Astrocyte (in vitro differentiated cells and primary cell): ENCODE results near the gene OSCP1. TPM values are rescaled to one million over a fixed set of nuclear protein-coding genes. Genes with fewer than 3 reads are reported as not detected.

Experiments
- DNase-seq: peaks from one replicate; pipeline ENCODE4 v3.0.0-alpha.2; 2010; ENCODE audit warnings: low read depth
- FAIRE-seq: peaks from 2 replicates; lab custom pipeline; 2011; peaks lifted over from hg19 to GRCh38; lab: Jason Lieb, UNC
- H2AFZ ChIP-seq: 2 replicates; pipeline ENCODE4 v1.6.0; 2012; ENCODE audit warnings: low read depth, low read length, inconsistent platforms
- H3K27ac ChIP-seq: 2 replicates; pipeline ENCODE4 v1.5.1; 2011; ENCODE audit warnings: low read depth, low read length, inconsistent platforms
- H3K27me3 ChIP-seq: 2 replicates; pipeline ENCODE4 v1.6.0; 2011; ENCODE audit warnings: low read length, inconsistent platforms; ENCODE audit not compliant: insufficient read depth
- H3K36me3 ChIP-seq: 2 replicates; pipeline ENCODE4 v1.5.1; 2011; ENCODE audit warnings: low read length, inconsistent platforms; ENCODE audit not compliant: insufficient read depth
- H3K4me1 ChIP-seq: 2 replicates; pipeline ENCODE4 v1.5.1; 2011; ENCODE audit warnings: low read length, inconsistent platforms; ENCODE audit not compliant: insufficient read depth
- H3K4me2 ChIP-seq: 2 replicates; pipeline ENCODE4 v1.6.0; 2012; ENCODE audit warnings: low read length, inconsistent platforms
- H3K4me3 ChIP-seq: 2 replicates; pipeline ENCODE4 v1.5.1; 2011; ENCODE audit warnings: low read depth, mild to moderate bottlenecking, low read length, inconsistent platforms; ENCODE audit not compliant: insufficient read depth
- H3K79me2 ChIP-seq: 2 replicates; pipeline ENCODE4 v1.6.0; 2012; ENCODE audit warnings: mild to moderate bottlenecking, low read length, inconsistent platforms; ENCODE audit not compliant: insufficient read depth
- H3K9ac ChIP-seq: 2 replicates; pipeline ENCODE4 v1.6.0; 2012; ENCODE audit warnings: mild to moderate bottlenecking, low read length, inconsistent platforms
- H3K9me3 ChIP-seq: 2 replicates; pipeline ENCODE4 v1.5.1; 2012; ENCODE audit warnings: low read depth, mild to moderate bottlenecking, low read length, inconsistent platforms; ENCODE audit not compliant: insufficient read depth
- H4K20me1 ChIP-seq: 2 replicates; pipeline ENCODE4 v1.6.0; 2012; ENCODE audit warnings: low read length, inconsistent platforms; ENCODE audit not compliant: insufficient read depth
- H3K27ac Mint-ChIP-seq: one replicate; pipeline ENCODE4 v1.8.0; 2021; ENCODE audit warnings: mild to moderate bottlenecking, mixed read lengths; ENCODE audit not compliant: unreplicated experiment
- H3K27me3 Mint-ChIP-seq: one replicate; pipeline ENCODE4 v1.8.0; 2021; ENCODE audit warnings: low read depth, mixed read lengths; ENCODE audit not compliant: unreplicated experiment
- H3K36me3 Mint-ChIP-seq: one replicate; pipeline ENCODE4 v1.8.0; 2021; ENCODE audit warnings: low read depth, mixed read lengths; ENCODE audit not compliant: unreplicated experiment
- H3K4me1 Mint-ChIP-seq: one replicate; pipeline ENCODE4 v1.8.0; 2021; ENCODE audit warnings: low read depth, mixed read lengths; ENCODE audit not compliant: unreplicated experiment
- H3K4me3 Mint-ChIP-seq: one replicate; pipeline ENCODE4 v1.8.0; 2021; ENCODE audit warnings: mild to moderate bottlenecking, moderate library complexity, mixed read lengths; ENCODE audit not compliant: unreplicated experiment
- H3K9me3 Mint-ChIP-seq: one replicate; pipeline ENCODE4 v1.8.0; 2021; ENCODE audit warnings: mild to moderate bottlenecking, mixed read lengths; ENCODE audit not compliant: unreplicated experiment
- EZH2 ChIP-seq: IDR thresholded peaks from 2 replicates; pipeline ENCODE4 v1.6.1; 2012; ENCODE audit warnings: mild to moderate bottlenecking, low read length, inconsistent platforms; ENCODE audit not compliant: insufficient read depth
- total RNA-seq: library from RNA; stranded (reverse); gene quantifications from 2 replicates; pipeline ENCODE4 v1.2.1, GENCODE V29; 2021
- TF ChIP-seq, protein P1 (sequence below): IDR thresholded peaks from 2 replicates; pipeline ENCODE4 v1.5.1; 2011; ENCODE audit warnings: low read depth, mild to moderate bottlenecking, inconsistent platforms, low read length, moderate library complexity; ENCODE audit not compliant: insufficient read depth

The OSCP1 gene
- total RNA-seq, 1 donor from 2014 or later = 6.3 TPM

DNA sequence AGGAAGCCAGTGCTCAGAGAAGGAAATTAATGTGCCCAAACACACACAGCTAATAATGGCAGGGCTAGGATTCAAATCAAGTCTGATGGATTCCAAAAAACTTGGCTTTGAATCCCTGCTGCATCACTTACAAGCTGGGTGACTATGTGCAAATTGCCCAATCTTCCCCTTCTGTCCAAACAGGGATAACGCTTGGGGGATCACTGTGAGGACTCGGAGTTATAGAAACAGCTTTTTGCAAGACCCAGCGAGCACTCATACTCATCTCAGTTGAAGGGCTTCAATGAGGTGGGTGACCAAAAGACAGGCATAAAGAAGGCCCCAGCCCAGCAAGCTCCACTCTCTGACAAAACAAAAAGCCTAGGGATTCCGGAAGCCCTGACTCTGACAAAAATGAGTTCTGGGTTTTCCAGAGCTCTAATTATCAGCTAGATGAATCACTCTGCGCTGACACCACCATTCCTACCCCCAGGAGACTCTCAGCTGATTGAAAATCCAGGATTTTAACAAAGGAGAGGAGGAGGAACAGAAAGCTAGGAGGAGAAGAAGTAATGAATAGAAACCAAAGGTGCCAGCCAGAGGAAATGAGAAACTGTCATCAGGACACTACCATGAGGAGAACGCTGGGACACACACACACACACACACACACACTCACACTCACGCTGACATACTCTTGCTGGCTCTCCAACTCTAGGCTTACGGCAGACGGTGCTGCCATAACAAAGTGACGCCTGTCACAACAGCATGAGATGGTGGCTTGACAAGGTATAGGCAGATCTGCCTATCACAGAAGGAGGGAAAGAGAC is 62.9 kb downstream of the OSCP1 start:
- H3K79me2 ChIP-seq = peaks cover 32% of the 10 kb centered on the region
- Mint-ChIP-seq H3K4me1 (peaks cover 37% of the 10 kb centered on the region), H3K4me3 (peak overlapping the region; percentile 87), H3K27ac (peak overlapping the region; percentile 100), H3K27me3 (no peaks in the 10 kb centered on the region), H3K9me3 (no peaks in the 10 kb centered on the region), H3K36me3 (peaks cover 18% of the 10 kb centered on the region)
- H3K9ac ChIP-seq = peak overlapping the region; percentile 97
- peak overlapping the region; percentile 62 for H2AFZ ChIP-seq
- H3K36me3 ChIP-seq = peaks cover 8% of the 10 kb centered on the region
- FAIRE-seq = peak; percentile 45
- H3K9me3 ChIP-seq = no peaks in the 10 kb centered on the region
- H4K20me1 ChIP-seq = peaks cover 29% of the 10 kb centered on the region
- H3K4me3 ChIP-seq = peak overlapping the region; percentile 77
- peak overlapping the region; percentile 99 for H3K4me2 ChIP-seq
- H3K27ac ChIP-seq = peak overlapping the region; percentile 100
- H3K27me3 ChIP-seq = no peaks in the 10 kb centered on the region
- peak; percentile 80 for DNase-seq
- TF ChIP-seq EZH2 = no peak
- TF ChIP-seq, protein P1, sequence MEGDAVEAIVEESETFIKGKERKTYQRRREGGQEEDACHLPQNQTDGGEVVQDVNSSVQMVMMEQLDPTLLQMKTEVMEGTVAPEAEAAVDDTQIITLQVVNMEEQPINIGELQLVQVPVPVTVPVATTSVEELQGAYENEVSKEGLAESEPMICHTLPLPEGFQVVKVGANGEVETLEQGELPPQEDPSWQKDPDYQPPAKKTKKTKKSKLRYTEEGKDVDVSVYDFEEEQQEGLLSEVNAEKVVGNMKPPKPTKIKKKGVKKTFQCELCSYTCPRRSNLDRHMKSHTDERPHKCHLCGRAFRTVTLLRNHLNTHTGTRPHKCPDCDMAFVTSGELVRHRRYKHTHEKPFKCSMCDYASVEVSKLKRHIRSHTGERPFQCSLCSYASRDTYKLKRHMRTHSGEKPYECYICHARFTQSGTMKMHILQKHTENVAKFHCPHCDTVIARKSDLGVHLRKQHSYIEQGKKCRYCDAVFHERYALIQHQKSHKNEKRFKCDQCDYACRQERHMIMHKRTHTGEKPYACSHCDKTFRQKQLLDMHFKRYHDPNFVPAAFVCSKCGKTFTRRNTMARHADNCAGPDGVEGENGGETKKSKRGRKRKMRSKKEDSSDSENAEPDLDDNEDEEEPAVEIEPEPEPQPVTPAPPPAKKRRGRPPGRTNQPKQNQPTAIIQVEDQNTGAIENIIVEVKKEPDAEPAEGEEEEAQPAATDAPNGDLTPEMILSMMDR = no peak
- H3K4me1 ChIP-seq = peaks cover 28% of the 10 kb centered on the region

DNA sequence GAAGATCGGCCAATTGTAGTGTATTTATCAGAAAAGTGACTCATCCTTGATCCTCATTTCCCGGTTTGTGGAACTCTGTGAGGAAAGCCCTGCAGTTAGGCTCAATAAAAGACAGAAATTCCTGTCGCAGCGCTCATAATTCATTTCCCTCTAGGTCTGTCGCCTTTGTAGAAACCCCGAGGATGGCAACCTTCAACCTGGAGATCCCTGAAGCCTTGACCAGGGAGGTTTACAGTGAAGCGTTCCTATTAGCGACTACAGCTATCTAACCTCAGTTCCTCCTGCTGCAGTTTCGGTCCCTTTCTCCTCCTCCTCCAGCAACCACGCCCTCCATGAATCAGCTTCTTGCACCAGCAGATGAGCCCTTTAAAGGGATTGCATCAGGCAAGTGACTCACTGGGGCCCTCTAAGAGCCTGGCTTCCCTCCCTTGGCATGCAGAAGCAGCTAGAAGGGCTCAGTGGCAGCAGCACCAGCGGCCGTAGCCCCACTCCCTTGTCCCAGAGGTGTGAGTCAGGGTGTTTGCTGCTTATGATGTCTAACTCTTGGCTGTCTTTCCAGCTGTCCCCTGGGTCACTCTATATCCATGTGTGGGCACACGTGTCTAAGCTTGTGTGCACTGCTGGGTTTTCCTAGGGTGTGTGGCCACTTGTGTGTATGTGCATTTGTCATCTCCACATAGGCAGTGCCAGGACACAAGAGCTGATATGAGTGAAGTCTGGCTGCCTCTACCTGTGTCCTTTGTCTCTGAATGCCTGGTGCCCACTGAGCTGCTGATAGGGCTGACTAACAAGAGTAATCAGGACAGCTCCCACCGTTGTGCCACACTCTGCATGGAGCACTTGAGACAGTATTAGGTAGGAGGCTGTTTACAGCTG is 63.7 kb downstream of the OSCP1 start:
- Histone ChIP-seq H3K36me3 (peaks cover 6% of the 10 kb centered on the region), H3K79me2 (peaks cover 40% of the 10 kb centered on the region), H3K27me3 (no peaks in the 10 kb centered on the region), H3K27ac (peak overlapping the region; percentile 100), H3K4me3 (peak overlapping the region; percentile 77), H4K20me1 (peaks cover 37% of the 10 kb centered on the region), H3K9ac (peak overlapping the region; percentile 97), H2AFZ (peak overlapping the region; percentile 15), H3K9me3 (no peaks in the 10 kb centered on the region), H3K4me1 (peaks cover 28% of the 10 kb centered on the region), H3K4me2 (peak overlapping the region; percentile 99)
- FAIRE-seq (peak; percentile 96), DNase-seq (peak; percentile 100)
- TF ChIP-seq, protein P1 = no peak
- TF ChIP-seq EZH2 = no peak
- Mint-ChIP-seq H3K4me3 (peak overlapping the region; percentile 87), H3K4me1 (peaks cover 41% of the 10 kb centered on the region), H3K27me3 (no peaks in the 10 kb centered on the region), H3K9me3 (no peaks in the 10 kb centered on the region), H3K36me3 (peaks cover 18% of the 10 kb centered on the region), H3K27ac (peak overlapping the region; percentile 100)
